ENCODE results near the gene OR2F2.

OR2F2 gene

DNA sequence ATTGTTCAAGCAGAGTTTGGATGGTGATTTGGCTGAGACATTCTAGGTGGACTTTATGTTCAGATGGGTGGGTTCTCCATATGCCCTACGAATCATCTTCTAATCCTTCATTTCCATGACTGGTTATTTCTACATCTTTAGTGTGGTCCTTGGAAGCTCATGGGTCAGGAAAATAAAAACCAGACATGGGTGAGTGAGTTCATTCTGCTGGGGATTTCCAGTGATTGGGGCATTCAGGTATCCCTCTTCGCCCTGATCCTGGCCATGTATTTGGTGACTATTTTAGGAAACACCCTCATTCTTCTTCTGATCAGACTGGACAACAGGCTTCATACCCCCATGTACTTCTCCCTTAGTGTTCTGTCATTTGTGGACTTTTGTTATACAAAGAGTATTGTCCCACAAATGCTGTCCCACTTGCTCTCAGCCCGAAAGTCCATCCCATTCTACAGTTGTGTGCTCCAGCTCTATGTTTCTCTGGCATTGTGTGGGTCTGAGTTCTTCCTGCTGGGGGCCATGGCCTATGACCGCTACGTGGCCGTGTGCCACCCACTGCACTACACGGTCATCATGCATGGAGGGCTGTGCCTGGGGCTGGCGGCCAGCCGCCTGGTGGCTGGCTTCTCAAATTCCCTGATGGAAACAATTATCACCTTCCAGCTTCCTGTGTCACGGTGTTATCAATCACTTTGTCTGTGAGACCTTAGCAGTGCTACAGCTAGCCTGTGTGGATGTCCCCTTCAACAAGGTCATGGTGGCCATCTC lies 45.9 kb downstream of the OR2F2 start:
- no peak for TF ChIP-seq CTCF (IDR thresholded peaks at IDR 0.05; ENCODE audit: low read depth, low read length, missing control alignments)
- in situ Hi-C loops (cut with HindIII; ENCODE audit: low sequenced_read_pairs), result no loop called here
- no peak for DNase-seq (ENCODE audit: low read depth)

DNA sequence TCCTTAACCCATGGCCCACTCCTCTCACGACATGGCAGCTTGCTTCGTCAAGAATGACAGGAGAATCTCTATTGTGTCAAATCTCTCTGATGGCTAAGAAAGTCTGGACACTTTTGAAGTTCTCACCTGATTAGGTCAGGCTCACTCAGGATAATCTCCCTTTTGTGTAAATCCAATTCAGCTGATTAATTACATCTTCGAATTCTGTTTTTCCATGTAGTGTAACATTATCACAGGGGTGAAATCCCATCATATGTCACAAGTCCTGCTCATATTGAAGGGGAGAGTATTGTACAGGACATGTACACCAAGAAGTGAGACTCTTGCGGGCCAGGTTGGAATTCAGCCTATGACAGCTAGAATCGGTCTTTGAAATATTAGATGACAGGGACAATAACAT lies 48.9 kb downstream of the OR2F2 start:
- no peak overlapping the region for H3K4me3 ChIP-seq (ENCODE audit: low read depth, low read length)
- DNase-seq (ENCODE audit: low read depth), result no peak
- in situ Hi-C loops (cut with HindIII; ENCODE audit: low sequenced_read_pairs), result no loop called here
- no peak for TF ChIP-seq CTCF (IDR thresholded peaks at IDR 0.05; ENCODE audit: low read depth, low read length, missing control alignments)

More for the DNA sequence above, 45.9 kb downstream of the OR2F2 start:
- no peak overlapping the region for H3K4me3 ChIP-seq (ENCODE audit: low read depth, low read length)
